ENCODE results near the gene SLC9A9.
"Not testable (repeated sequence)": the region's sequence is repeated elsewhere in the genome, so short reads cannot be mapped to it uniquely, and the experiment has no call there.

Gene SLC9A9

GRCh38 chr3:143847787-143848631 is at the start of gene SLC9A9:
Gene SLC9A9, minus strand, starts transcription at chr3:143848468. Its CDS starts 146 bp downstream, at chr3:143848322.
- Mint-ChIP-seq H3K4me1 (ENCODE audit: low read depth) (peaks cover 58% of the 10 kb centered on the region), H3K36me3 (ENCODE audit: low read depth) (peaks cover 7% of the 10 kb centered on the region), H3K27me3 (no peaks in the 10 kb centered on the region), H3K27ac (peak within 1 kb of the TSS; percentile 85), H3K4me3 (peak within 1 kb of the TSS; percentile 85), H3K9me3 (no peaks in the 10 kb centered on the region)
- intact Hi-C loops (cut with micrococcal nuclease) = loop anchor here (5.0 kb wide), 2 partner anchors 41 to 71 kb away; no protein-coding TSS in a partner anchor

GRCh38 chr3:143897576-143898295 is 49.5 kb upstream of the SLC9A9 start:
- no peak overlapping the region for H3K4me3 Mint-ChIP-seq
- no peaks in the 10 kb centered on the region for H3K27me3 Mint-ChIP-seq
- intact Hi-C loops (cut with micrococcal nuclease) = loop anchor here (10.0 kb wide), 1 partner anchor 877 kb away; no protein-coding TSS in a partner anchor
- H3K27ac Mint-ChIP-seq = no peak overlapping the region
- H3K36me3 Mint-ChIP-seq (ENCODE audit: low read depth) = no peaks in the 10 kb centered on the region
- no peaks in the 10 kb centered on the region for H3K9me3 Mint-ChIP-seq
- peaks cover 6% of the 10 kb centered on the region for H3K4me1 Mint-ChIP-seq (ENCODE audit: low read depth)

GRCh38 chr3:143896486-143896885 is 48.2 kb upstream of the SLC9A9 start:
- H3K4me3 Mint-ChIP-seq = no peak overlapping the region
- no peaks in the 10 kb centered on the region for H3K9me3 Mint-ChIP-seq
- peaks cover 6% of the 10 kb centered on the region for H3K4me1 Mint-ChIP-seq (ENCODE audit: low read depth)
- H3K27ac Mint-ChIP-seq = no peak overlapping the region
- H3K27me3 Mint-ChIP-seq = peaks cover 5% of the 10 kb centered on the region
- H3K36me3 Mint-ChIP-seq (ENCODE audit: low read depth) = no peaks in the 10 kb centered on the region
- intact Hi-C loops (cut with micrococcal nuclease) = loop anchor here (1.0 to 10.0 kb wide), 2 partner anchors 55 to 878 kb away; no protein-coding TSS in a partner anchor

GRCh38 chr3:143895805-143896204 is 47.5 kb upstream of the SLC9A9 start:
- H3K36me3 Mint-ChIP-seq (ENCODE audit: low read depth) = no peaks in the 10 kb centered on the region
- peaks cover under 1% of the 10 kb centered on the region for H3K4me1 Mint-ChIP-seq (ENCODE audit: low read depth)
- intact Hi-C loops (cut with micrococcal nuclease) = loop anchor here (1.0 to 10.0 kb wide), 2 partner anchors 55 to 879 kb away; no protein-coding TSS in a partner anchor
- no peak overlapping the region for H3K27ac Mint-ChIP-seq
- H3K27me3 Mint-ChIP-seq = peaks cover 5% of the 10 kb centered on the region
- H3K9me3 Mint-ChIP-seq = no peaks in the 10 kb centered on the region
- no peak overlapping the region for H3K4me3 Mint-ChIP-seq

GRCh38 chr3:143888846-143889245 is 40.6 kb upstream of the SLC9A9 start:
- H3K27ac Mint-ChIP-seq = no peak overlapping the region
- intact Hi-C loops (cut with micrococcal nuclease) = no loop called here
- no peaks in the 10 kb centered on the region for H3K4me1 Mint-ChIP-seq (ENCODE audit: low read depth)
- H3K9me3 Mint-ChIP-seq = no peaks in the 10 kb centered on the region
- no peak overlapping the region for H3K4me3 Mint-ChIP-seq
- peaks cover 5% of the 10 kb centered on the region for H3K27me3 Mint-ChIP-seq
- no peaks in the 10 kb centered on the region for H3K36me3 Mint-ChIP-seq (ENCODE audit: low read depth)

- intact Hi-C loops (cut with micrococcal nuclease) = no loop called here
- no peak overlapping the region for H3K27ac Mint-ChIP-seq
- H3K9me3 Mint-ChIP-seq = no peaks in the 10 kb centered on the region
- no peaks in the 10 kb centered on the region for H3K36me3 Mint-ChIP-seq (ENCODE audit: low read depth)
- no peaks in the 10 kb centered on the region for H3K4me1 Mint-ChIP-seq (ENCODE audit: low read depth)
- peaks cover 5% of the 10 kb centered on the region for H3K27me3 Mint-ChIP-seq
- no peak overlapping the region for H3K4me3 Mint-ChIP-seq
Observed at GRCh38 chr3:143888166-143888565, 39.9 kb upstream of the SLC9A9 start.

GRCh38 chr3:143885780-143886427 is 37.6 kb upstream of the SLC9A9 start:
- Mint-ChIP-seq H3K36me3 (ENCODE audit: low read depth) (no peaks in the 10 kb centered on the region), H3K9me3 (no peaks in the 10 kb centered on the region), H3K27me3 (no peaks in the 10 kb centered on the region), H3K4me1 (ENCODE audit: low read depth) (peaks cover 5% of the 10 kb centered on the region), H3K27ac (no peak overlapping the region), H3K4me3 (no peak overlapping the region)
- intact Hi-C loops (cut with micrococcal nuclease) = no loop called here

GRCh38 chr3:143884861-143885260 is 36.6 kb upstream of the SLC9A9 start:
- peak overlapping the region; percentile 25 for H3K27ac Mint-ChIP-seq
- H3K36me3 Mint-ChIP-seq (ENCODE audit: low read depth) = no peaks in the 10 kb centered on the region
- intact Hi-C loops (cut with micrococcal nuclease) = no loop called here
- no peaks in the 10 kb centered on the region for H3K27me3 Mint-ChIP-seq
- H3K9me3 Mint-ChIP-seq = no peaks in the 10 kb centered on the region
- H3K4me1 Mint-ChIP-seq (ENCODE audit: low read depth) = peaks cover 7% of the 10 kb centered on the region
- no peak overlapping the region for H3K4me3 Mint-ChIP-seq

GRCh38 chr3:143883151-143883550 is 34.9 kb upstream of the SLC9A9 start:
- Mint-ChIP-seq H3K9me3 (no peaks in the 10 kb centered on the region), H3K4me3 (no peak overlapping the region), H3K4me1 (ENCODE audit: low read depth) (peaks cover 7% of the 10 kb centered on the region), H3K27ac (no peak overlapping the region), H3K27me3 (no peaks in the 10 kb centered on the region), H3K36me3 (ENCODE audit: low read depth) (no peaks in the 10 kb centered on the region)
- intact Hi-C loops (cut with micrococcal nuclease) = no loop called here

GRCh38 chr3:143881095-143881494 is 32.8 kb upstream of the SLC9A9 start:
- H3K36me3 Mint-ChIP-seq (ENCODE audit: low read depth) = no peaks in the 10 kb centered on the region
- no peaks in the 10 kb centered on the region for H3K9me3 Mint-ChIP-seq
- no peak overlapping the region for H3K4me3 Mint-ChIP-seq
- no peaks in the 10 kb centered on the region for H3K27me3 Mint-ChIP-seq
- peaks cover 11% of the 10 kb centered on the region for H3K4me1 Mint-ChIP-seq (ENCODE audit: low read depth)
- intact Hi-C loops (cut with micrococcal nuclease) = no loop called here
- no peak overlapping the region for H3K27ac Mint-ChIP-seq

- no peak overlapping the region for H3K27ac Mint-ChIP-seq
- no peaks in the 10 kb centered on the region for H3K27me3 Mint-ChIP-seq
- H3K4me1 Mint-ChIP-seq (ENCODE audit: low read depth) = peaks cover 22% of the 10 kb centered on the region
- no peak overlapping the region for H3K4me3 Mint-ChIP-seq
- H3K9me3 Mint-ChIP-seq = no peaks in the 10 kb centered on the region
- intact Hi-C loops (cut with micrococcal nuclease) = no loop called here
- H3K36me3 Mint-ChIP-seq (ENCODE audit: low read depth) = no peaks in the 10 kb centered on the region
Observed at GRCh38 chr3:143875546-143875945, 27.3 kb upstream of the SLC9A9 start.

GRCh38 chr3:143873553-143873952 is 25.3 kb upstream of the SLC9A9 start:
- intact Hi-C loops (cut with micrococcal nuclease); H3K9me3 Mint-ChIP-seq; H3K27ac Mint-ChIP-seq: not testable (repeated sequence)

GRCh38 chr3:143865302-143865701 is 17.0 kb upstream of the SLC9A9 start:
- H3K4me3 Mint-ChIP-seq = no peak overlapping the region
- no peaks in the 10 kb centered on the region for H3K9me3 Mint-ChIP-seq
- no peak overlapping the region for H3K27ac Mint-ChIP-seq
- no peaks in the 10 kb centered on the region for H3K36me3 Mint-ChIP-seq (ENCODE audit: low read depth)
- intact Hi-C loops (cut with micrococcal nuclease) = no loop called here
- no peaks in the 10 kb centered on the region for H3K27me3 Mint-ChIP-seq
- H3K4me1 Mint-ChIP-seq (ENCODE audit: low read depth) = no peaks in the 10 kb centered on the region

More at GRCh38 chr3:143873553-143873952, 25.3 kb upstream of the SLC9A9 start:
- not testable (repeated sequence) for H3K4me3 Mint-ChIP-seq; H3K27me3 Mint-ChIP-seq; H3K36me3 Mint-ChIP-seq (ENCODE audit: low read depth)
- peaks cover 22% of the 10 kb centered on the region for H3K4me1 Mint-ChIP-seq (ENCODE audit: low read depth)
